Thyroid gland (tissue), 4 donors: ENCODE measurements around the gene CASP12.

Experiments used
- CTCF ChIP-seq, 6 experiments: fragments of 200-600 bp in 3 of 6; fragments of 450-650 bp in 3 of 6; sonication (generic) in 3 of 6; IDR thresholded peaks; one replicate each; pipeline ENCODE4 v1.5.1; 2016 to 2019; ENCODE audit warnings: antibody characterized with exemption in 6 of 6, mild to moderate bottlenecking in 2 of 6, inconsistent platforms in 1 of 6, moderate library complexity in 1 of 6
- POLR2A ChIP-seq, 2 donors: fragments of 450-650 bp; IDR thresholded peaks; one replicate each; pipeline ENCODE4 v1.6.1; 2017; ENCODE audit warnings: antibody characterized with exemption in 2 of 2, mild to moderate bottlenecking in 2 of 2, moderate library complexity in 1 of 2

- TF ChIP-seq POLR2A (IDR thresholded peaks at IDR 0.05): no peak
- TF ChIP-seq CTCF (IDR thresholded peaks at IDR 0.05): no peak
Measured at GRCh38 chr11:104866815-104867214, 31.4 kb downstream of the CASP12 start.
